ENCODE data around the gene PLCH1.

Gene PLCH1

GRCh38 chr3:155640098-155640497 lies 104.8 kb downstream of the PLCH1 start:
- no peak overlapping the region for H3K27ac ChIP-seq (ENCODE audit: extremely low read depth, low read depth, low read length)
- POLR2A ChIA-PET, result no interaction called here
- CTCF ChIA-PET, result no interaction called here
- no peak overlapping the region for H3K4me3 ChIP-seq (ENCODE audit: low read depth, low read length)
- no peaks in the 10 kb centered on the region for H3K9me3 ChIP-seq (ENCODE audit: control insufficient read depth, insufficient read depth, low read depth, low read length)
- no peaks in the 10 kb centered on the region for H3K4me1 ChIP-seq (ENCODE audit: control insufficient read depth, insufficient read depth, low read length)
- no peaks in the 10 kb centered on the region for H3K36me3 ChIP-seq (ENCODE audit: control insufficient read depth in 2 of 2, insufficient read depth in 1 of 2, low read length in 2 of 2)
- no peak for TF ChIP-seq ZNF596 (tag by site-specific recombination; IDR thresholded peaks at IDR 0.05)
- no peak for TF ChIP-seq GLIS1 (tag by site-specific recombination; IDR thresholded peaks at IDR 0.05)
- no peak for TF ChIP-seq ZNF266 (tag by site-specific recombination; IDR thresholded peaks at IDR 0.05; ENCODE audit: low read depth)
- no peak for TF ChIP-seq PRDM2 (tag by site-specific recombination; IDR thresholded peaks at IDR 0.05; ENCODE audit: borderline replicate concordance)
- TF ChIP-seq ZNF792 (tag by site-specific recombination; IDR thresholded peaks at IDR 0.05), result no peak
- TF ChIP-seq ZNF580 (tag by site-specific recombination; IDR thresholded peaks at IDR 0.05), result no peak
- TF ChIP-seq ZNF214 (tag by site-specific recombination; IDR thresholded peaks at IDR 0.05; ENCODE audit: borderline replicate concordance), result no peak
- TF ChIP-seq ZNF561 (tag by site-specific recombination; IDR thresholded peaks at IDR 0.05; ENCODE audit: borderline replicate concordance), result no peak
- TF ChIP-seq GFI1B (tag by site-specific recombination; IDR thresholded peaks at IDR 0.05), result no peak
- TF ChIP-seq ZNF341 (tag by site-specific recombination; IDR thresholded peaks at IDR 0.05; ENCODE audit: low read depth), result no peak
- no peak for TF ChIP-seq ZNF510 (tag by site-specific recombination; IDR thresholded peaks at IDR 0.05; ENCODE audit: insufficient replicate concordance)
- TF ChIP-seq ZNF658 (tag by site-specific recombination; IDR thresholded peaks at IDR 0.05), result no peak
- no peak for TF ChIP-seq ZNF280C (tag by site-specific recombination; IDR thresholded peaks at IDR 0.05)

- ChIA-PET POLR2A (no interaction called here), CTCF (no interaction called here)
- H3K9me3 ChIP-seq (ENCODE audit: control insufficient read depth, insufficient read depth, low read depth, low read length), result no peaks in the 10 kb centered on the region
- no peaks in the 10 kb centered on the region for H3K36me3 ChIP-seq (ENCODE audit: control insufficient read depth in 2 of 2, insufficient read depth in 1 of 2, low read length in 2 of 2)
- no peaks in the 10 kb centered on the region for H3K4me1 ChIP-seq (ENCODE audit: control insufficient read depth, insufficient read depth, low read length)
- H3K27ac ChIP-seq (ENCODE audit: extremely low read depth, low read depth, low read length), result no peak overlapping the region
- H3K4me3 ChIP-seq (ENCODE audit: low read depth, low read length), result no peak overlapping the region
- no peak for TF ChIP-seq ZNF362 (tag by site-specific recombination; IDR thresholded peaks at IDR 0.05)
- TF ChIP-seq ZNF747 (tag by site-specific recombination; IDR thresholded peaks at IDR 0.05), result no peak
- TF ChIP-seq ZNF639 (tag by site-specific recombination; IDR thresholded peaks at IDR 0.05), result no peak
- no peak for TF ChIP-seq ZNF148 (tag by site-specific recombination; IDR thresholded peaks at IDR 0.05; ENCODE audit: borderline replicate concordance)
- TF ChIP-seq KLF16 (tag by site-specific recombination; IDR thresholded peaks at IDR 0.05), result no peak
- TF ChIP-seq ZNF26 (tag by site-specific recombination; IDR thresholded peaks at IDR 0.05), result no peak
- no peak for TF ChIP-seq ZNF155 (tag by site-specific recombination; IDR thresholded peaks at IDR 0.05)
These were observed 105.3 kb downstream of the PLCH1 start for GRCh38 chr3:155639462-155640055.
